Gastroesophageal sphincter (tissue), 4 donors: Measurements from ENCODE around the gene LGR5. TPM values are rescaled to one million over a fixed set of nuclear protein-coding genes. Genes with fewer than 3 reads are reported as not detected.
"Not testable (repeated sequence)": the region's sequence is repeated elsewhere in the genome, so short reads cannot be mapped to it uniquely, and the experiment has no call there.

Source experiments
- ATAC-seq: fragments of 150-250 bp; one replicate; pipeline ENCODE4 v1.9.1; 2016; ENCODE audit warnings: mild to moderate bottlenecking, moderate library complexity
- H3K27ac ChIP-seq, 4 donors: fragments of 200-600 bp; sonication (generic) in 3 of 4; 1 replicate in 3 of 4; 2 replicates in 1 of 4; pipeline ENCODE4 v1.5.1; 2016 to 2019
- H3K27me3 ChIP-seq: fragments of 200-600 bp; sonication (generic); one replicate; pipeline ENCODE4 v1.5.1; 2019
- H3K36me3 ChIP-seq, 2 donors: fragments of 200-600 bp; sonication (generic); one replicate each; pipeline ENCODE4 v1.5.1; 2019; ENCODE audit warnings: control low read depth in 1 of 2
- H3K4me1 ChIP-seq, 3 donors: fragments of 200-600 bp; sonication (generic); 1 replicate in 2 of 3; 2 replicates in 1 of 3; pipeline ENCODE4 v1.5.1; 2016 to 2019; ENCODE audit warnings: control low read depth in 2 of 3
- H3K4me3 ChIP-seq, 2 donors: fragments of 200-600 bp; sonication (generic); one replicate each; pipeline ENCODE4 v1.5.1; 2019; ENCODE audit warnings: mild to moderate bottlenecking in 1 of 2, moderate library complexity in 1 of 2
- H3K9me3 ChIP-seq, 3 donors: fragments of 200-600 bp; sonication (generic); one replicate each; pipeline ENCODE4 v1.5.1; 2017 to 2019; ENCODE audit warnings: control low read depth in 2 of 3
- CTCF ChIP-seq, 4 experiments: fragments of 200-600 bp in 2 of 4; fragments of 450-650 bp in 2 of 4; sonication (generic) in 1 of 4; IDR thresholded peaks; one replicate each; pipeline ENCODE4 v1.5.1; 2017 to 2019; ENCODE audit warnings: antibody characterized with exemption in 4 of 4, mild to moderate bottlenecking in 2 of 4, moderate library complexity in 2 of 4
- EP300 ChIP-seq: sonication (generic); formaldehyde crosslinking; IDR thresholded peaks from one replicate; pipeline ENCODE4 v1.6.1; 2017; ENCODE audit warnings: antibody characterized with exemption, mild to moderate bottlenecking
- POLR2A ChIP-seq, 2 donors: fragments of 450-650 bp; IDR thresholded peaks; one replicate each; pipeline ENCODE4 v1.6.1; 2017; ENCODE audit warnings: antibody characterized with exemption in 2 of 2, mild to moderate bottlenecking in 2 of 2, moderate library complexity in 1 of 2
- POLR2AphosphoS5 ChIP-seq: sonication (generic); formaldehyde crosslinking; IDR thresholded peaks from one replicate; pipeline ENCODE4 v1.6.1; 2017; ENCODE audit warnings: antibody characterized with exemption
- WGBS, 2 donors: methylation state at CpG; one replicate each; pipeline ENCODE4 v1.1.5; 2018; ENCODE audit warnings: low coverage in 1 of 2; 5-methylcytosine and 5-hydroxymethylcytosine counted together
- total RNA-seq, 4 donors: library from RNA; depleted of rRNA; stranded (reverse); fragments of >200 nt; gene quantifications; one replicate each; pipeline ENCODE4 v1.1.0, GENCODE V29; 2016

LGR5 gene
- total RNA-seq, 4 donors from 2014 or later: 0.12 to 0.47 (median 0.40) TPM; not detected in 1

GRCh38 chr12:71476513-71476912 lies 36.9 kb downstream of the LGR5 start:
- no peaks in the 10 kb centered on the region for H3K27me3 ChIP-seq
- 59 to 65% methylated on average over 3 of the region's 3 CpGs for WGBS, 2 donors
- no peaks in the 10 kb centered on the region for H3K4me1 ChIP-seq
- no peak overlapping the region for H3K4me3 ChIP-seq
- H3K9me3 ChIP-seq: no peaks in the 10 kb centered on the region
- H3K27ac ChIP-seq: no peak overlapping the region
- no peaks in the 10 kb centered on the region for H3K36me3 ChIP-seq
- TF ChIP-seq CTCF (IDR thresholded peaks at IDR 0.05): no peak
- TF ChIP-seq POLR2AphosphoS5: no peak
- TF ChIP-seq EP300: no peak
- TF ChIP-seq POLR2A (IDR thresholded peaks at IDR 0.05): no peak
- peak; percentile 24 for ATAC-seq

- Histone ChIP-seq H3K36me3 (no peaks in the 10 kb centered on the region), H3K27ac (no peak overlapping the region), H3K27me3 (no peaks in the 10 kb centered on the region), H3K4me1 (no peaks in the 10 kb centered on the region), H3K9me3 (no peaks in the 10 kb centered on the region), H3K4me3 (no peak overlapping the region)
- ATAC-seq: no peak
- WGBS, 2 donors: 95 to 100% methylated on average over 2 of the region's 2 CpGs
- TF ChIP-seq POLR2AphosphoS5: no peak
- no peak for TF ChIP-seq POLR2A (IDR thresholded peaks at IDR 0.05)
- no peak for TF ChIP-seq EP300
- no peak for TF ChIP-seq CTCF (IDR thresholded peaks at IDR 0.05)
Measured at GRCh38 chr12:71477609-71478008, 38.0 kb downstream of the LGR5 start.

- Histone ChIP-seq H3K4me1 (no peaks in the 10 kb centered on the region), H3K9me3 (no peaks in the 10 kb centered on the region), H3K4me3 (no peak overlapping the region), H3K27ac (no peak overlapping the region), H3K36me3 (no peaks in the 10 kb centered on the region), H3K27me3 (no peaks in the 10 kb centered on the region)
- ATAC-seq: no peak
- TF ChIP-seq POLR2A (IDR thresholded peaks at IDR 0.05): no peak
- no peak for TF ChIP-seq POLR2AphosphoS5
- TF ChIP-seq EP300: no peak
- no peak for TF ChIP-seq CTCF (IDR thresholded peaks at IDR 0.05)
- 30% methylated on average over 1 of the region's 1 CpG; no CpG with 5 or more reads in 1 of the 2 donors for WGBS, 2 donors
Measured at GRCh38 chr12:71478270-71478669, 38.7 kb downstream of the LGR5 start.

- no peaks in the 10 kb centered on the region for H3K9me3 ChIP-seq
- H3K4me1 ChIP-seq: no peaks in the 10 kb centered on the region
- H3K27me3 ChIP-seq: no peaks in the 10 kb centered on the region
- no peak overlapping the region for H3K27ac ChIP-seq
- ATAC-seq: no peak
- 67 to 69% methylated on average over 7 to 8 of the region's 8 CpGs for WGBS, 2 donors
- H3K36me3 ChIP-seq: no peaks in the 10 kb centered on the region
- no peak overlapping the region for H3K4me3 ChIP-seq
- no peak for TF ChIP-seq EP300
- no peak for TF ChIP-seq CTCF (IDR thresholded peaks at IDR 0.05)
- TF ChIP-seq POLR2AphosphoS5: no peak
- TF ChIP-seq POLR2A (IDR thresholded peaks at IDR 0.05): no peak
Measured at GRCh38 chr12:71484272-71484905, 44.8 kb downstream of the LGR5 start.

- not testable (repeated sequence) for H3K4me1 ChIP-seq, H3K4me3 ChIP-seq, H3K27me3 ChIP-seq, ATAC-seq, H3K9me3 ChIP-seq, H3K36me3 ChIP-seq, H3K27ac ChIP-seq
- 94 to 100% methylated on average over 2 of the region's 2 CpGs for whole genome bisulfite sequencing, 2 donors
Measured at GRCh38 chr12:71490844-71491243, 51.2 kb downstream of the LGR5 start.
